ENCODE results near the gene SEMA4D. TPM values are rescaled to one million over a fixed set of nuclear protein-coding genes. Genes with fewer than 3 reads are reported as not detected.

Gene SEMA4D
- total and polyA plus RNA-seq, 2 of the 13 experiments (the other 11 are each of a cell fraction or from before 2014, with no cell fraction given) = 0.13 to 0.16 TPM

DNA sequence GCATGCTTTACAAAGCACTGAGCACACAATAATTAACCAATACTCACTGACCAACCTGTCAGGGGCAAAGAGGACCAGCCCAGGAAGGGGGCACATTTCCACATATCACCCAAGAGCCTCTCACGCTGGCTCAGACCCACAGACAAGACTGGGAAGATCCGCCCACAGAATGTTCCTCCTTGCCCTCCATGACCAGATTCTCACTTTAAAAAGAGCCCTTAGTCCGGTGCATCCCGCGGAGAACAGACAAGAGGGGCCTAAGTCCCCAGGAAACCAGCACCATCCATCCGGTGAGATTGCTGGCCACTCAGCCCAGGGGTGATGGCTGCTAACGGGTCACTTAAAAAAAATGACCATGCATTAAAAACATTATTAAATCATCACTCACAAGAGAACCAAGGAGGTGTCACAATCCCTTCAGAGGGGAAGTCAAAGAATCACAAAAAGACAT lies 32.9 kb downstream of the SEMA4D start:
- no TSS peak for BruUV-seq (replicated peaks)
- TF ChIP-seq HNF1A (IDR thresholded peaks at IDR 0.05; ENCODE audit: low read depth) (no peak), HNF1A (CRISPR knock-in tag; IDR thresholded peaks at IDR 0.05; ENCODE audit: borderline replicate concordance) (no peak), ZNF446 (CRISPR knock-in tag; IDR thresholded peaks at IDR 0.05) (no peak), ZKSCAN1 (IDR thresholded peaks at IDR 0.05; ENCODE audit: low read length) (no peak), CAMTA2 (CRISPR knock-in tag; IDR thresholded peaks at IDR 0.05; ENCODE audit: borderline replicate concordance) (no peak), SCMH1 (CRISPR knock-in tag; IDR thresholded peaks at IDR 0.05; ENCODE audit: borderline replicate concordance) (no peak), SAFB2 (CRISPR knock-in tag; IDR thresholded peaks at IDR 0.05; ENCODE audit: borderline replicate concordance, low read depth) (no peak), REL (CRISPR knock-in tag; conservative IDR thresholded peaks at IDR 0.05) (no peak)
- no peak overlapping the region for H3K27ac ChIP-seq (ENCODE audit: extremely low read length, insufficient read depth, low read length)

More for the DNA sequence above, 32.9 kb downstream of the SEMA4D start:
- CTCF ChIA-PET (ENCODE audit: low intra/inter-chr PET ratio, low total read pairs) = no interaction called here
- Histone ChIP-seq H3K4me3 (replicated peaks in 1 of 3; ENCODE audit: insufficient read depth in 1 of 3, low read depth in 2 of 3, low read length in 3 of 3) (no peak overlapping the region), H3K4me1 (ENCODE audit: insufficient read depth, low read length) (no peaks in the 10 kb centered on the region), H3K27me3 (ENCODE audit: control insufficient read depth in 1 of 2, insufficient read depth in 2 of 2, low read length in 2 of 2) (peaks cover 0 to 4% of the 10 kb centered on the region in 2 experiments; a peak in 1 of 5 replicates), H3K79me2 (ENCODE audit: insufficient read depth, low read length) (no peaks in the 10 kb centered on the region), H3K4me2 (ENCODE audit: low read depth, low read length) (no peak overlapping the region), H4K20me1 (ENCODE audit: insufficient read depth, low read length) (no peaks in the 10 kb centered on the region), H3K36me3 (replicated peaks in 1 of 2; ENCODE audit: control insufficient read depth in 1 of 2, insufficient read depth in 2 of 2, low read length in 2 of 2) (no peaks in the 10 kb centered on the region), H2AFZ (ENCODE audit: low read length) (no peak overlapping the region), H3K9me3 (ENCODE audit: low read length) (no peaks in the 10 kb centered on the region), H3K9ac (ENCODE audit: insufficient read depth, low read depth, low read length) (no peak overlapping the region)
- intact Hi-C loops (cut with micrococcal nuclease; ENCODE audit: unreplicated experiment) = no loop called here
- FAIRE-seq (no peak), DNase-seq (ENCODE audit: low spot score) (no peak), ATAC-seq (no peak)
- in situ Hi-C loops (cut with HindIII; ENCODE audit: extremely low pct_ligation_motif_present, low pct_unique_long_range_greater_than_20kb) = no loop called here
- 48% methylated on average over 7 of the region's 7 CpGs for WGBS (ENCODE audit: low lambda C conversion rate)
- POLR2A ChIA-PET = no interaction called here
